GM04504 (cell line): ENCODE results near the gene IGFBP3.
"Not testable (repeated sequence)": the region's sequence is repeated elsewhere in the genome, so short reads cannot be mapped to it uniquely, and the experiment has no call there.

Source experiments
- DNase-seq: peaks from one replicate; pipeline ENCODE4 v3.0.0-alpha.2; 2012; ENCODE audit warnings: low read depth

Gene IGFBP3

GRCh38 chr7:45920502-45921380 is at the start of gene IGFBP3:
IGFBP3 (minus strand) TSS chr7:45921272; CDS start chr7:45921140, 132 bp downstream.
- DNase-seq, result no peak

GRCh38 chr7:45970454-45970853 is 49.4 kb upstream of the IGFBP3 start:
- no peak for DNase-seq

DNA sequence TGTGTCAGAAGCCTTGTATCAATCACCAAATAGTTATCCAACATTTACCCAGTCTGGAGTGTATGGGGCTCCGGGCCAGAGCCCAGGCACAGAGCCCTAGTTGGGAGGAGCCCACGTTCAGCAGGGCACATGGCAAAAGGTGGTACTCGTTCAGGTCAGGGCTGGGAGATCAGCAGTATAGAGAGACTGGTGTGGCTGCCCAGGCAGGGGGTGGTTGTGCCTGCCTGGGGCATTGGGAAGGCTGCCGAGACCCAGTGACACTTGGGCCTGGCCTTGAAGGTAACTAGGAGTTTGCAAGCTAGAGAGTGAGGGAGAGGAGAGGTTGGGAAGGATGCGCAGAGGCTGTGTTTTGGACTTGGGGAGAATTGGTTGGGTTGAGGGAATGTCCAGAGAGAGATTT is 48.9 kb upstream of the IGFBP3 start:
- no peak for DNase-seq

- no peak for DNase-seq
Observed at GRCh38 chr7:45968856-45969541, 47.9 kb upstream of the IGFBP3 start.

GRCh38 chr7:45968312-45968711 is 47.2 kb upstream of the IGFBP3 start:
- no peak for DNase-seq

DNA sequence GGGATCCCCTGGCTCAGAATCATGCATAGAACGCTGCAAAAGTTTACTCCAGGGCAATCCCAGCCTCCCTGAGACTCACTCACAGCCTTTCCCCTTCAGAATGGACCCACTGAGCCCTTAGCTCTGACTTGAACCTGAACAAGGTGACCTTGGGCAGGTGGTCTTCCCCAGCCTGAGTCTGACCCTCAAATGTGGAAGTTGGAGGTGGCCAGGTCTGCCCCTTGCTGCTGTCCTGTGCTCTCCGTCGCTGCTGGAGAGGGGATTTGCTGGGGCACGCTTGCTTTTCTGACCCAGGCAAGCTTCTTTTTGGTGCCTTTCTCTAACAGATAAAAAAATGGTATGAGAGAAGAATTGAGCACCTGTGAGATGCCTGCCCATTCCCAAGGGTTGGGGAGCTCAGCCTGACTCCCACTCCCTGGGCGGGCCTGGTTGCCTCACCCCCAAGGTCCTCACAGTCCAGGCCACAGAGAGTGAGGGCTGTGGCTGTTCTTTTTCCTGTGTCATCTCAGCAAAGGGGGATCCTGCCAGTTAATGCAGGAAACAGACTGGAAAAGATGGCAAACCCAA is 46.6 kb upstream of the IGFBP3 start:
- no peak for DNase-seq

GRCh38 chr7:45962861-45963260 is 41.8 kb upstream of the IGFBP3 start:
- DNase-seq, result no peak

- no peak for DNase-seq
Observed at GRCh38 chr7:45957721-45958120, 36.6 kb upstream of the IGFBP3 start.

GRCh38 chr7:45955286-45955685 is 34.2 kb upstream of the IGFBP3 start:
- DNase-seq, result no peak

GRCh38 chr7:45953055-45953454 is 32.0 kb upstream of the IGFBP3 start:
- DNase-seq, result not testable (repeated sequence)

DNA sequence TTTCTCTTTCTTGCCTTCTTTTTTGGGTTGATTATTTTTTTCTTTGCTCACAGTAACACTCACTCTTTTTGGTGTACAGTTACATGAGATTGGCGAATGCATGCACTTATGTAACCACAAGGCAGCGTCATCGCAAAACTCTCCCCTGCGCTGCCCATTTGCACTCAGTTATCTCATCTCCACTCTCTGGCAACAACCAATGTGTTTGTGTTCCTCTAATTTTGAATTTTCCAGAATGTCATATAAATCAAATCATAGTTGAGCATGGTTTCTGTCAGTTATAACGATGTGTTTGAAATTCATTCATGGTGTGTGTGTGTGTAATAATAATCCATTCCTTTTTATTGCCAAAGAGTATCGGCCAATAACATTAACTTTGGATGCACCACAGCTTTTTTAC is 23.0 kb upstream of the IGFBP3 start:
- no peak for DNase-seq

GRCh38 chr7:45940939-45941338 is 19.9 kb upstream of the IGFBP3 start:
- no peak for DNase-seq

GRCh38 chr7:45940237-45940781 is 19.2 kb upstream of the IGFBP3 start:
- DNase-seq, result not testable (repeated sequence)

DNA sequence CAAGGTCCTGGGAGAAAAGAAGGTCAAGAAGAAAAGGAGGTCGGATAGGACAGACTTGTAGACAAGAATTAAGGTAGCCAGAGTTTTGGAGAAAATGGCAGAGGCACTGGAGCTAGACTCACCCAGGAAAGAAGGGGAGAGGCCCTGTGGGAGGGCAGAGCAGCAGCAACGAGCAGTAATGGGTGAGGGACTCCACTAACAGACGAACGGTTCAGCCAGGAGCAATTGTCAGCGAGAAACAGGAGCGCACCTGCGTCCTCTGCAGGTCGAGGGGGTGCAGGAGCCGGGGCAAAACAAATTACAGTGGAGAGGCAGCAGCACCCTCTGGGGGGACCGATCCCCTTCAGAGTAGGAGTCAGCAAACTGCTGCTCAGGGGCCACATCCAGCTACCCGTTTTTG is 18.5 kb upstream of the IGFBP3 start:
- DNase-seq, result no peak

DNA sequence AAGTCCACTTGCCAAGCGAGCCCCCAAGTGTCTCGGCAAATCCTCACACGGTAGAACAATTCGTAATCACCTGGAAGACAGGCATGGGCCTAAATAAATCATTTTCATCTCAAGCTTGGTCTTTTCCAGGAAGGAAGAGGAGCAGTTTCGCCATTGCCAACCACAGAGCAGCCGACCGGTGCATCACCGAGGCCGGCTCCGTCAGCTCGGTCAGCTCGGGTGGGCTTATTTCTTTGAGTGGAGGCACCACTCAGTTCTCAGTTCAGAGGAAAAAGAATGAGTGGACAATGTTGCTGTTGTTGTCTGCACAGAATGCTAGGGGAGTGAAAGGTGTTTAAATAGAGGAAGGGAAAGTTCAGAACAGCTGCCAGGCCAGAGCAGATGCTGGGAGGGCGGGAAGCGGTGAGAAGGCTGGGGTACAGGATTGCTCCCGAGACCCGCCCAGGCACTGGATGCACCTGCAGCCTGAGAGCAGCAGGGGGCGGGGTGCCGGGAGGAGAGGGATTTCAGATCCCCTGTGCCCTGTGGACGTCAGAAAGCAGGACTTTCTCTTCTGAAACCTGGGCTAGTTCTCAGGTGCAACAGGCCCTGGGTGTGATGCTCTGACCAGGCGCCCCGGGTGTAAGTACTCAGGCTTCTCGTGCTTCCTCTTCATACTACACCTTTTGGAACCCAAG is 17.7 kb upstream of the IGFBP3 start:
- DNase-seq, result no peak

DNA sequence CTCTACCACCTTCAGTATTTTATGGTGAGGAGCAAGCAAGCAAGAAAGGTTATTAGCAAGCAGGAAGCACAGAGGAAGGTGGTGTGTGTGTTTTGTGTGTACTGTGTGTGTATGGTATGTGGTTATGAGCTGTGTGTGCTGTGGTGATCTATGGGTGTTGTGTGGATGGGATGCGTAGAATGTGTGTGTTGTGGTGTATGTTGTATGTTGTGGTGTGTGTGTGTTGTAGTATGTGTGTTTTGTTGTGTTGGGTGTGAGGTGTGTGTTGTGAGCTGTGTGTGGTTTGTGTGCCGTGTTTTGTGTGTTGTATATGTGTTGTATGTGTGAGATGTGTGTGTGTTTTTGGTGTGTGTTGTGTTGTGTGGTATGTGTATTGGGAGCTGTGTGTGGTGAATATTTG is 16.8 kb upstream of the IGFBP3 start:
- DNase-seq, result no peak

DNA sequence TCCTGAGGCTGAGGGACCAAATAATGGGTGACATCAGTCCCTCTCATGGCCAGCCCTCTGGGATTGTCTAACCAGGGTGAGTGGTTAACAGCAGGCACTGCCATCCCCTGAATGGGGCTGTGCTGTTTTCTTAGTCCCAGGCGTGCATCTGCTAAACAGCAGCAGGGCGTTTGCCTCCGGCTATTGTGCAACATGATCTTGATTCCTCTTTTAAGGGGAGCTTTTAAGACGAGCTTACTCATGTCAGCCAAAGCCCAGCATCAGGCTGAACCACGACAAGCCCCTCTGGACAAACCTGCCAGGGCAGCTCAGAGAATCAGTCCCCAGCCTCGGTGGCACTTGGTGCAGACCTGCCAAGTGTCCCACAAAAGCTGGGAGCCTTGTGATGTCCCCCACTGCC is 16.2 kb upstream of the IGFBP3 start:
- DNase-seq, result no peak

- DNase-seq, result no peak
Observed at GRCh38 chr7:45930967-45931366, 9.9 kb upstream of the IGFBP3 start.

DNA sequence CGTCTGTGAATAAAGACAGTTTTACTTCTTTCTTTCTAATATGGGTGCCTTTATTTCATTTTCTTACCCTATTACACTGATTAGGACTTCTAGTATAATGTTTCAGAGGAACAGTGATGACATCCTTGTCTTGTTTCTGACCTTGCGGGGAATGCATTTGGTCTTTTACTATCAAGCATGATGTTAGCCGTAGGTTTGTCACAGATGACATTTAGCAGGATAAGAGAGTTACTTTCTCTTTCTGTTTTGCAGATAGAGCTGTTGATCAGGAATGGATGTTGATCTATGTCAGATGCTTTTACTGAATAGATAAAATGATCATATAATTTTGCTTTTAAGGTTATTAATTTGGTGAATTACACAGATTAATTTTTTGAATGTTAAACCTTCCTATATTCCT is 6.6 kb upstream of the IGFBP3 start:
- no peak for DNase-seq

DNA sequence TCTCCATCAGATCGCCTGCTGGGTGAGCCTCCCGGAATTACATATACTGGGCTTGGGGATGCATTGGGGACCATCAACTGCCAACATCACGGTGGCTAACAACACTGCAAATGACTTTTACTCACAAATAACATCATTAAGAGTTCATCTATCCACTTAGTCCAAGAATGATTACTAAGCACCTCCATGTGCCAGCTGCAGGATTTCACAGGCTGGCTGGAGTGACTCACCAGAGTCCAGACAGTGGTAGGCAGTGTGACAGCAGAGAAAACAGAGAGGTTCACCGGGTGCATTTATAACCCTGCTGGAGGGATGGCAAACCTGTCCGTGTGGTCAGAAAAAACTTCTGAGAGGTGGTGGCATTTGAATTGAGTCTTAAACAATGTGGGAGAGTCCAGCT is 3.2 kb upstream of the IGFBP3 start:
- DNase-seq, result peak; percentile 67

DNA sequence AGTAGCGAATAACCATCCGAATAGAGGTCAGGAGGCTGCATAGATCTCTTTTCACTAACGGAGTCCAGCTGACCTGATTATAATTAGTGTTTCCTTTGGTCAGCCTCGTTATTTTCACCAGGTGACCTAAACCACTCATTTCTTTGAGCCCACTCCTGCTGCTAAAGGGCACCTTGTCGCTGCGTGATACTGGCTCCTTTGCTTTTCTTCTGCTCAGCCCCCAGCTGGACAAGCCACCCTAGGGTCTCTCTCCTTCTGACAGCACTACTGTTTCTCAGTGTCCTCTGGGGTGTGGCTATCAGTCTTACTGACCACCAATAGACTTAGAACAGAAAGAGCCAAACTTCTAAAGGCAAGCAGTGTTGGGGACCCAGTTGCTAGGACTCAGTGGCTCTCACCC is 2.7 kb upstream of the IGFBP3 start:
- DNase-seq, result no peak

GRCh38 chr7:45923290-45923689 is 2.2 kb upstream of the IGFBP3 start:
- no peak for DNase-seq
